ENCODE measurements around the gene PCDHGA8.
A peak's percentile ranks its signal among the peaks of the same experiment; 100 is the strongest.
"Not testable (repeated sequence)": the region's sequence is repeated elsewhere in the genome, so short reads cannot be mapped to it uniquely, and the experiment has no call there.

The PCDHGA8 gene

GRCh38 chr5:141371572-141372475 lies 20.6 kb upstream of the PCDHGA8 start:
- no peak for DNase-seq

DNA sequence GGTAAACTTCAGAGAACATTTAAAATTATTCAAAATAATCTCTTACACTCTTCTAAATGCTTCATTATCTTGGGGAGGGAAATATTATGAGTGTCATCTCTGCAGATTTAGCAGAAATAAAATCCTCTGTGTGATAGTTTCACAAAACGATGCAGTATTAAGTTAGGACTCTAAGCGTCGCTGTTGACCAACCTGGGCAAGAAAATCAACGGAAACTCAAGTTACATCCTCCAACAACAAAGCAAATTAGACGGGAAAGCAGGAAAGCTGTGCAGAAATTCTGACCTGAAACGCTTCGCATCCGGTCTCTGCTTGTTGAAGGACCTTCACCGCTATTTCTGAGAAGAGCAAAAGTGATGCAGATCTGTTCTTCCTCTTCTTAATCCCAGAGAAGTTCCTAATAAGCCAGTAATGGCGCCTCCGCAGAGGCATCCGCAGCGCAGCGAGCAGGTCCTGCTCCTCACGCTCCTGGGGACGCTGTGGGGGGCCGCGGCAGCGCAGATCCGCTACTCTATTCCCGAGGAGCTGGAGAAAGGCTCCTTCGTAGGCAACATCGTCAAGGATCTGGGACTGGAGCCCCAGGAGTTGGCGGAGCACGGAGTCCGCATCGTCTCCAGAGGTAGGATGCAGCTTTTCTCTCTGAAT lies 18.6 kb upstream of the PCDHGA8 start, which contains the start of gene PCDHGA6:
Gene PCDHGA6, plus strand, starts transcription at position 219 of the 645 bp plus-strand sequence. Its CDS starts 193 bp downstream, at position 412.
- DNase-seq, result no peak

- DNase-seq, result no peak
Observed at GRCh38 chr5:141374627-141375026, 17.8 kb upstream of the PCDHGA8 start.

DNA sequence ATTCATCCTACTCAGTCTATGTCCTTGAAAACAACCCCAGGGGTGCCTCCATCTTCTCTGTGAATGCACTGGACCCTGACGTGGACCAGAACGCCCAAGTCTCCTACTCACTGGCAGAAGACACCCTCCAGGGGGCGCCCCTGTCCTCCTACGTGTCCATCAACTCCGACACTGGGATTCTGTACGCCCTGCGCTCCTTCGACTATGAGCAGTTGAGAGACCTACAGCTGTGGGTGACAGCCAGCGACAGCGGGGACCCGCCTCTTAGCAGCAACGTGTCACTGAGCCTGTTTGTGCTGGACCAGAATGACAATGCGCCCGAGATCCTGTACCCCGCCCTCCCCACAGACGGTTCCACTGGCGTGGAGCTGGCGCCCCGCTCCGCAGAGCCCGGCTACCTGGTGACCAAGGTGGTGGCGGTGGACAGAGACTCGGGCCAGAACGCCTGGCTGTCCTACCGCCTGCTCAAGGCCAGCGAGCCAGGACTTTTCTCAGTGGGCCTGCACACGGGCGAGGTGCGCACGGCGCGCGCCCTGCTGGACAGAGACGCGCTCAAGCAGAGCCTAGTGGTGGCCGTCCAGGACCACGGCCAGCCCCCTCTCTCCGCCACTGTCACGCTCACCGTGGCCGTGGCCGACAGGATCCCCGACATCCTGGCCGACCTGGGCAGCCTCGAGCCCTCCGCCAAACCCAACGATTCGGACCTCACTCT lies 16.8 kb upstream of the PCDHGA8 start:
- not testable (repeated sequence) for DNase-seq

- no peak for DNase-seq
Observed at GRCh38 chr5:141382469-141383294, 9.8 kb upstream of the PCDHGA8 start, which contains the start of gene PCDHGA7. Gene PCDHGA7 (plus strand): TSS chr5:141382742. CDS start chr5:141382900, 158 bp downstream.

GRCh38 chr5:141383345-141383744 lies 9.1 kb upstream of the PCDHGA8 start:
- DNase-seq, result no peak

DNA sequence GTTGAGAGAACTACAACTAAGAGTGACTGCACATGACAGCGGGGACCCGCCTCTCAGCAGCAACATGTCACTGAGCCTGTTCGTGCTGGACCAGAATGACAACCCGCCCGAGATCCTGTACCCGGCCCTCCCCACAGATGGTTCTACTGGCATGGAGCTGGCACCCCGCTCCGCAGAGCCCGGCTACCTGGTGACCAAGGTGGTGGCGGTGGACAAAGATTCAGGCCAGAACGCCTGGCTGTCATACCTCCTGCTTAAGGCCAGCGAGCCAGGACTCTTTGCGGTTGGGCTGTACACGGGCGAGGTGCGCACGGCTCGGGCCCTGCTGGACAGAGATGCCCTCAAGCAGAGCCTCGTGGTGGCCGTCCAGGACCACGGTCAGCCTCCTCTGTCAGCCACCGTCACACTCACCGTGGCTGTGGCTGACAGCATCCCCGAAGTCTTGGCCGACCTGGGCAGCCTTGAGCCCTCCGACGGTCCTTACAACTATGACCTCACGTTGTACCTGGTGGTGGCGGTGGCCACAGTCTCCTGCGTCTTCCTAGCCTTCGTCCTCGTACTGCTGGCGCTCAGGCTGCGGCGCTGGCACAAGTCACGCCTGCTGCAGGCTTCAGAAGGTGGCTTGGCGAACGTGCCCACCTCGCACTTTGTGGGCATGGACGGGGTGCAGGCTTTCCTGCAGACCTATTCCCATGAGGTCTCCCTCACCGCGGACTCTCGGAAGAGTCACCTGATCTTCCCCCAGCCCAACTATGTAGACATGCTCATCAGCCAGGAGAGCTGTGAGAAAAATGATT lies 7.8 kb upstream of the PCDHGA8 start:
- DNase-seq, result no peak

DNA sequence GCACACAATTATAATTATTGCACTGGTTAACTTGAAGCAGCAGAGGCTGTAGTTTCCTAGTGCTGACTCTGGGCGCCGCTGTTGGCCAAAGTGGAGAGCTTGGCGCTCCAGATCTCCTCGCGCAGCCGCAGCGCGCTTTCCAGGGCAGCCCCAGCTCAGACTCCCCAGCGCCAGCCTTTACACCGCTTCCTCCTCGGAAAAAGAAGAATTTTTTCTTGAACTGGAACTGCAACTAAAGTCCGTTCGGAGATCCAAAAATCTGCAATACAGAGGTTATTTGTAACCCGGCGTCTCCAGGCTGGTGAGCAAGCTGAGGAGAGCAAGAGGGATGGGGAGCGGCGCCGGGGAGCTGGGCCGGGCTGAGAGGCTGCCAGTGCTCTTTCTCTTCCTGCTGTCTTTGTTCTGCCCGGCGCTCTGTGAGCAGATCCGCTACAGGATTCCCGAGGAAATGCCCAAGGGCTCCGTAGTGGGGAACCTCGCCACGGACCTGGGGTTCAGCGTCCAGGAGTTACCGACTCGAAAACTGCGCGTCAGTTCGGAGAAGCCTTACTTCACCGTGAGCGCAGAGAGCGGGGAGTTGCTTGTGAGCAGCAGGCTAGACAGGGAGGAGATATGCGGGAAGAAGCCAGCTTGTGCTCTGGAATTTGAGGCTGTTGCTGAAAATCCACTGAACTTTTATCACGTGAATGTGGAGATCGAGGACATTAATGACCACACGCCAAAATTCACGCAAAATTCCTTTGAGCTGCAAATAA lies 4.7 kb upstream of the PCDHGA8 start, which contains the start of gene PCDHGB4:
Gene PCDHGB4, plus strand, starts transcription at position 142 of the 755 bp plus-strand sequence. Its CDS starts 187 bp downstream, at position 329.
- not testable (repeated sequence) for DNase-seq

DNA sequence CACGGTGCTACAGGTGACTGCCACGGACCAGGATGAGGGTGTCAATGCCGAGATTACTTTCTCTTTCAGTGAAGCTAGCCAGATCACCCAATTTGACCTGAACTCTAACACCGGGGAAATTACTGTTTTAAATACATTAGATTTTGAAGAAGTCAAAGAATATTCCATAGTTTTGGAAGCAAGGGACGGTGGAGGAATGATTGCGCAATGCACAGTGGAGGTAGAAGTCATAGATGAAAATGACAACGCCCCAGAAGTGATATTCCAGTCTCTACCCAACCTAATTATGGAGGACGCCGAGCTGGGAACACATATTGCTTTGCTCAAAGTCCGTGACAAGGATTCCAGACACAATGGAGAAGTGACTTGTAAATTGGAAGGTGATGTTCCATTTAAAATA lies 3.8 kb upstream of the PCDHGA8 start:
- no peak for DNase-seq

DNA sequence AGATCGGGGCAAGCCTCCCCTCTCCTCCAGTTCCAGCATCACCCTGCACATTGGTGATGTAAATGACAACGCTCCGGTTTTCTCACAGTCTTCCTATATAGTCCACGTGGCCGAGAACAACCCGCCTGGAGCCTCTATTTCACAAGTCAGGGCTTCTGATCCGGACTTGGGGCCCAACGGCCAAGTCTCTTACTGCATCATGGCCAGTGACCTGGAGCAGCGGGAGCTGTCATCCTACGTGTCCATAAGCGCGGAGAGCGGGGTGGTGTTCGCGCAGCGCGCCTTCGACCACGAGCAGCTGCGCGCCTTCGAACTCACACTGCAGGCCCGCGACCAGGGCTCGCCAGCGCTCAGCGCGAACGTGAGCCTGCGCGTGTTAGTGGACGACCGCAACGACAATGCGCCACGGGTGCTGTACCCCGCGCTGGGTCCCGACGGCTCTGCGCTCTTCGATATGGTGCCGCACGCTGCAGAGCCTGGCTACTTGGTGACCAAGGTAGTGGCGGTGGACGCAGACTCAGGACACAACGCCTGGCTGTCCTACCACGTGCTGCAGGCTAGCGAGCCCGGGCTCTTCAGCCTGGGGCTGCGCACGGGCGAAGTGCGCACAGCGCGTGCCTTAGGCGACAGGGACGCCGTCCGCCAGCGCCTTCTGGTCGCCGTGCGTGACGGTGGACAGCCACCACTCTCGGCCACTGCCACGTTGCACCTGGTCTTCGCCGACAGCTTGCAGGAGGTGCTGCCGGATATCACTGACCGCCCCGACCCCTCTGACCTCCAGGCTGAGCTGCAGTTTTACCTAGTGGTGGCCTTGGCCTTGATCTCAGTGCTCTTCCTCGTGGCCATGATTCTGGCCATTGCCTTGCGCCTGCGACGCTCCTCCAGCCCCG lies 3.0 kb upstream of the PCDHGA8 start:
- DNase-seq, result no peak

DNA sequence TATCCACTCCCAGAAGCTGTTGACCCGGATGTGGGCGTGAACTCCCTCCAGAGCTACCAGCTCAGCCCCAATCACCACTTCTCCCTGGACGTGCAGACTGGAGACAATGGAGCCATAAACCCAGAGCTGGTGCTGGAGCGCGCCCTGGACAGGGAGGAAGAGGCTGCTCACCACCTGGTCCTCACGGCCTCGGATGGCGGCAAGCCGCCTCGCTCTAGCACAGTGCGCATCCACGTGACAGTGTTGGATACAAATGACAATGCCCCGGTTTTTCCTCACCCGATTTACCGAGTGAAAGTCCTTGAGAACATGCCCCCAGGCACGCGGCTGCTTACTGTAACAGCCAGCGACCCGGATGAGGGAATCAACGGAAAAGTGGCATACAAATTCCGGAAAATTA lies 834 bp downstream of the PCDHGA8 start:
- no peak for DNase-seq

GRCh38 chr5:141394401-141395187 lies 2.2 kb downstream of the PCDHGA8 start:
- not testable (repeated sequence) for DNase-seq

DNA sequence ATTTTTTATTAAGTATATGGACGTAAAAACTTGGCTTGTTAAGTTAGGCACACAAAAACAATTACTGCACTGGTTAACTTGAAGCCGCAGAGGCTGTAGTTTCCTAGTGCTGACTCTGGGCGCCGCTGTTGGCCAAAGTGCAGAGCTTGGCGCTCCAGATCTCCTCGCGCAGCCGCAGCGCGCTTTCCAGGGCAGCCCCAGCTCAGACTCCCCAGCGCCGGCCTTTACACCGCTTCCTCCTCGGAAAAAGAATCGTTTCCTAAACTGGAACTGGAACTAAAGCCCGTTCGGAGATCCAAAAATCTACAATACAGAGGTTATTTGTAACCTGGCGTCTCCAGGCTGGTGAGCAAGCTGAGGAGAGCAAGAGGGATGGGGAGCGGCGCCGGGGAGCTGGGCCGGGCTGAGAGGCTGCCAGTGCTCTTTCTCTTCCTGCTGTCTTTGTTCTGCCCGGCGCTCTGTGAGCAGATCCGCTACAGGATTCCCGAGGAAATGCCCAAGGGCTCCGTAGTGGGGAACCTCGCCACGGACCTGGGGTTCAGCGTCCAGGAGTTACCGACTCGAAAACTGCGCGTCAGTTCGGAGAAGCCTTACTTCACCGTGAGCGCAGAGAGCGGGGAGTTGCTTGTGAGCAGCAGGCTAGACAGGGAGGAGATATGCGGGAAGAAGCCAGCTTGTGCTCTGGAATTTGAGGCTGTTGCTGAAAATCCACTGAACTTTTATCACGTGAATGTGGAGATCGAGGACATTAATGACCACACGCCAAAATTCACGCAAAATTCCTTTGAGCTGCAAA lies 5.5 kb downstream of the PCDHGA8 start, which contains the start of gene PCDHGB5:
Gene PCDHGB5, plus strand, starts transcription at position 192 of the 796 bp plus-strand sequence. Its CDS starts 181 bp downstream, at position 373.
- DNase-seq, result peak; percentile 30

GRCh38 chr5:141398608-141399007 lies 6.2 kb downstream of the PCDHGA8 start:
- no peak for DNase-seq

- no peak for DNase-seq
Observed at GRCh38 chr5:141399555-141400258, 7.3 kb downstream of the PCDHGA8 start.

GRCh38 chr5:141402553-141403243 lies 10.3 kb downstream of the PCDHGA8 start, which contains the start of gene PCDHGA9:
Gene PCDHGA9 (plus strand): TSS chr5:141402778. CDS start chr5:141402953, 175 bp downstream.
- DNase-seq, result no peak

All from CD4-positive, alpha-beta T cell treated with Interferon gamma for 1 hour (primary cell).